GM10847 (cell line): ENCODE results near the gene LGALS3BP.

Experiments
- POLR2A ChIP-seq: IDR thresholded peaks from 2 replicates; pipeline ENCODE4 v1.6.1; 2011; ENCODE audit not compliant: insufficient read length; ENCODE audit errors: extremely low read depth

LGALS3BP gene

DNA sequence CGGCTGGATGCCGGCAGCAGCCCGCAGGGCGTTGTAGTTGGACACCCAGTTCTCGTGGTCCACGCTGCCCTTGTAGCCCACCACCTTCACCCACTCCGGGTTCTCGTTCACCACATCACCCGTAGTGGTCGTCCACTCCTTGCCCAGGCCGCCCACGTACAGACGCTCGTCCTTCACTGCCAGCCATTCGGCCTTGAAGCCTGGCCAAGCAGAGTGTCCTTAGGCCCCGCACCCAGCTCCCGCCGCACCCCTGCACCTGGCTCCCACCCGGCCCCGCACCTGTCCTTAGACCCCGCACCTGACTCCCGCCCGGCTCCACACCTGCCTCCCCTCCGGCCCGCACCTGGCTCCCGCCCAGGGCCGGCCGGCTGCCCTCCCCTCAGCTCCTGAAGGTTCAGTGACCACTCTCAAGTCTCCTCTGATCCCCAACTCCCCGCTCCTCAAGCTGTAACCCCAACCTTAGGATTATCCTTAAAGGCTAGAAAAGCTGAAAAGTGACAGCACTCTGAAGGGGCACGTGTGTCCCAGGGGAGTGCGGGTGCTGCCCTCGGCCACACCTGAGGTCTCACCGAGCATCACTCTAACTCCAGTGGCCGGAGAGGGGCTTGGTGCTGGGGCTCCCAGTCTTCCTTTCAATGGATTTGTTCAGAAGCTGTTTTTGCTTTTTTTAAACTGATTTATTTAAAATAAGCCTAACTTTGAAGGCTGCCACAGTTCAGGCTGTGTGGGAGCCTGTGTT is 15.5 kb upstream of the LGALS3BP start:
- TF ChIP-seq POLR2A, result no peak

DNA sequence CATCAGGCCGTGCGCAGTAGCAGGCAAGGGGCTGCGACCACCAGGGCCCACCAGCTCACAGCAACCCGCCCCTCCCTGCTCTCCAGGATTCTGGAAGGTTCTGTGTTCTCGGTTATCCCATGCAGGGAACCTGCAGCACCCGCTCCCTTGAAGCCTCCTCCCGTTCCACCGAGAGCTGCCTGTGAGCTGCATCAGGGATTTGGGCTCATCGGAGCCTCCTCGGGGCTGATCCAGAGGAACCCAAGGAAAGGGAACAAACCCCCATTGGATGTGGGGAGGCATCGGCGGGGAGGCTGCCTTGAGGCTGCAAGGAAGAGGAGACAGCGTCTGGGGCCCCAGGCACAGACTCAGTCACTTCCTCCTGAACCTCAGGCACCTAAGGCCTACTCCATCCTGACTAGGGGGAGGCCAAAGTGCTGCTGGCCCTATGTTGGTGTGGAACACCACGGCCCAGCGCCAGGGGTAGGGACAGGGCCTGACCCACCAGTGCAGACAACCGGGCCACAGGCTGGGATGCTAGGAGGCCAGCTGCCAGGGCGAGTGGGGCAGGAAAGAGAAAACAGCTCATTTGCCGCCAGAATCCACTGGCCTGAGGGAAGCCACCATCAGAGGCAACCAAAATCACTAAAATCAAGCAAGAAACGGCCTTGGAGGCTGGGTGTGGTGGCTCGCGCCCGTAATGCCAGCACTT is 14.4 kb upstream of the LGALS3BP start:
- TF ChIP-seq POLR2A, result no peak

DNA sequence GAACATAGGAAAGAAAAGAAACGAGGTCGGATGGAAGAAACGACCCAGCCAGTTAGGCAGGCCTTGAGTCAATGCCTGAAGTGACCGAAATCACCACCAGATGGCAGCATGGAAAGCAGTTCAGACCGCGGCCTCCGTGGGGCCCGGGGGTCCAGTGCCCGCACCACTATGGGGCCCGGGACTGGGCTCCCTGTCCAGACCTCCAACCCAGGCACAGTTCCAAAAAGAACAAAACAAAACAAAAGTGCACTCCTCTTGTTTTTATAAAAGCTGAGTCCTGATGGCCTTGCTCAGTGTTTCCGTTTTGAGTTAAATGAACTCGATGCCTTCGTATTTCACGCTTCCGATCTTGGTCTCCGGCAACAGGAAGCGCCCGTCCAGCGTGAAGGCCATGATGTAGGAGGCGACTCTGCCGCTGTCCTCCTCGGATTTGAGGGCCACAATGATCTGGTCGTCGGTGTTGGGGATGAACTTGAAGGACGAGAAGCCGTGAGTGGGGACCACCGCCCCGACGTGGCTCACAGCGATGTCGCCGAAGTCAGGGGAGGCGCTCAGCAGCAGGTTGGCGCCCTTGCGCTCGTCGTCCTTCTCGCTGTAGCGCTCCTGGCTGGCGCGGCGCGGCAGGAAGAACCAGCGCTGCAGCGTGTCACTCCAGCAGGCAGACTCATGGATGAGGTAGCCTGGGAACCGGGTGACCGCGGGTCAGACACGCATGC is 13.7 kb upstream of the LGALS3BP start:
- no peak for TF ChIP-seq POLR2A

DNA sequence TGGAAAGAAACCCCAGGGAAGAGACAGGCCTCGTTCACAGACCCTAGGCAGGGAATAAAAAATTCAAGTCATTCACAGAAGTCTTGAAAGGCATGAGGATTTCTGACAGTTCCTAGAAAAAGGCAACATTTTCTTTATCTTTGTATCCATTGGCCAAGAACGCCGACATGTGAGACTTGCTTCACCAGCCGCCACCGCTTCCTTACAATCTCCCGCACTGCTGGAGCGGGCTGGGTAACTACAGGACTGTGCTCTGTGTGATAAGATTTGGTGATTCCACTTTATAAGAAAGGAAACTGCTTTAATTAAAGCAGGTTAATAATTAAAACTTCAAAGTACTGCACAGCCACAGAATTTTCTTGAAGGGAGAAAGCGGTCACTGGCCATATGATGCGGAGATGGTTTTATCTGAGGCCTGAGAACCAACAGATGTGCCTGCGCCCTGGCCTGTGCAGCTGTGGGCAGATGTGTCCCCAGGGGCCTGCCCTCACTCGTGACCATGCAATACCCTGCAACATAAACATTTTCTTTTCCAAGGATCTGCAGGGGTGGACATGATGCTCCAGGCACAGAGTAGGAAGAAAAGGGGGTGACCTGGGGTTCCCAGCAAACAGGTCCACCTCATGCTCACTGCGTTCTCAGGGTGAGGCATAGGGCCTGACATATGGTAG is 13.0 kb upstream of the LGALS3BP start:
- no peak for TF ChIP-seq POLR2A

DNA sequence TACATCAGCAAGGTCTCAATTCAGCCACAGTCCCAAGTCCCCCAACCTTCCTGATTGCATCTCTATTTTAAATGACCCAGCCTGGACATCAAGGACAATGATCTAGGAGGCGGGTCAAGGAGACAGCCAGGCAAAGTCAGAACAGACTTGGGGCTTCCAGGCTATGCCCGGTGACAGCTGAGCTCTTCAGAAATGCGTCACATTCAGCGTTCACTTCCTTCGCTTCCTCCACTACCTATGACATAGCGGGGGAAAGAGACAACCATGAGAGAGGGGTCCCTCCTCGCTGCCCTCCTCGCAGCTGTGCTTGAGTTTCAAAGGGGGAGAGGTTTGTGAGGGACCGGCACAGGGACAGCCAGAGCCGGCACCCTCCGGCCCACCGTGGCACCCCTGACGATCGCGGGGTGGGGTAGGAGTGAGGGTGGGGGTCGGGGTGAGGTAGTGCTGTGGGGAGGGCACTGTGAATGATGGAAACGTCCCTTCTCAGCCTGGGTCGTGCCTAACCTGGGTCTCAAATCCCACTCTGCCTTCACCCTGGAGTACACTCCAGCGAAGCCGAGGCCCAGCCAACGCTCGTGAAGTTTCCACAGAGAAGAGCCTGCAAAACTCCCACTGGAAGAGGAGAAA is 12.3 kb upstream of the LGALS3BP start:
- no peak for TF ChIP-seq POLR2A

DNA sequence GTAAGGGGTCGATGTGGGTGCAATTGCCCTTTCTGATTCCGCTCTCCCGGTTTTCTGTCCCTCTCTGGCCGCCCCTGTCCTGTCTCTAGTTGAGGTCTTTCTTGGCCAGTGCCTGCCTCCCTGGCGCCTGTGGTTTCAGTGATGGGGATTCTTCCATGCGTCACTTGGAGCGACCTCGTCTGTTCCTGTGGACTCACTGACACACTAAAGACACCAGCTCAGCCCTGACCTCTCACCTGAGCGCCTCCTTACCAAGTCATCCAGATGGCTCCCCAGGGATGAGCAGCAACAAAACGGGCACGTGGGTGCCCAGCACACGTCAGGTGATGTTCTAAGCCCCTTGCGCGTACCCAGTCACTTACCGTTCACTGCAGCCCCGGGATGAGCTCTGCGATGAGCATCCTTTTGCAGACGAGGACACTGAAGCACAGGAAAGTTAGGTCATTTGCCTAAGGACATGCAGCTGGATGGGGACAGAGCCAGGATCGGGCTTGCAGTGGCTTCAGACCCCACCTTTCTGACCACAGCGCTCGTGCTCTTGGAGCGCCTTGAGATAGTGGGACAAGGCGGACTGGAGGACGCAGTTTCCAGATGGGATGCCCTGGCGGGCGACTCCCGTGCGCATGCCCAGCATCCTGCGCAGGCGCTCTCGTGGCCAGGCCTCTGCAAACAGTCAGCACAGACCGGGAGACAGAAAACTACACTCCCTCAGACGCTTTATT is 11.5 kb upstream of the LGALS3BP start:
- no peak for TF ChIP-seq POLR2A

DNA sequence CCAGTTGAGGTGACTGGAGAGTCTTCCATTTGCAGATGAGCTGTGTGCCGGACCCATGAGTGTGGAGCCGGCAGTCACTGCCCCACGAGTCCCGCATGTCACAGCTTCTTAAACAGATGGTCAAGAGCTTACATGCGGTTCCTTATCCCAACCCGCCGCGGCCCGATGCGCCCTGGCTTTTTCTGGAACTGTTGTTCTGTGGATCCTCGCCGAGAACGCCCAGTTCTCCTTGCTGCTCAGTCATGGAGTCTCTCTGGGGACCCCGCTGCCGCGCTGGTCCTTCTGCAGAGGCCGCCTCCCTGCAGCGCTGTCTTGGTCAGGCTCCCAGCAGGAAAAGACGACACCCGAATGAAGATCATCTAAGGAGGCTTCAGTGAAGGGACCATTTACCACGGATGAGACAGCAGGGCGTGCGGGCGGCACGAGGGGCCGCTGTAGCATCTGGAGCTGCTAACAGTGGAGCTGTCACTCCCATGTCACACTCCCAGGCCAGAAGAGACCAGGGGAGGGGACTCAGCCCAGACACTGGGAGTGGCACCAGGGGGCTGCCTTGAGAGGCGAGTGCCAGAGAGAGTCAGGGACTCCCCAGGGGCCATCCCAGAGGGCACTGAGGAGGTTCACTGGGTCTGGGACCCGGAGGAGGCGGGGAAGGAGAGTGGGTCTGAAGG is 10.8 kb upstream of the LGALS3BP start:
- TF ChIP-seq POLR2A, result no peak

DNA sequence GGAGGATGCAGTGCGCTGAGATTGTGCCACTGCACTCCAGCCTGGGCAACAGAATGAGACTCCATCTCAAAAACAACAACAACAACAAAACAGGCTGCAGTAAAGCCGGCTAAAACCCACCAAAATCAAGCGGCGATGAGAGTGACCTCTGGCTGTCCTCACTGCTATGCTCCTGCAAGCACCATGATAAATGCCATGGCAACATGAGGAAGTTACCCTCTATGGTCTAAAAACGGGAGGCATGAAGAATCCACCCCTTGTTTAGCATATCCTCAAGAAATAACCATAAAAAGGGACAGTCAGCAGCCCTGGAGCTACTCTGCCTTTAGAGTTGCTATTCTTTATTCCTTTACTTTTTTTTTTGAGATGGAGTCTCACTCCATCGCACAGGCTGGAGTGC is 8.4 kb upstream of the LGALS3BP start:
- TF ChIP-seq POLR2A, result no peak

DNA sequence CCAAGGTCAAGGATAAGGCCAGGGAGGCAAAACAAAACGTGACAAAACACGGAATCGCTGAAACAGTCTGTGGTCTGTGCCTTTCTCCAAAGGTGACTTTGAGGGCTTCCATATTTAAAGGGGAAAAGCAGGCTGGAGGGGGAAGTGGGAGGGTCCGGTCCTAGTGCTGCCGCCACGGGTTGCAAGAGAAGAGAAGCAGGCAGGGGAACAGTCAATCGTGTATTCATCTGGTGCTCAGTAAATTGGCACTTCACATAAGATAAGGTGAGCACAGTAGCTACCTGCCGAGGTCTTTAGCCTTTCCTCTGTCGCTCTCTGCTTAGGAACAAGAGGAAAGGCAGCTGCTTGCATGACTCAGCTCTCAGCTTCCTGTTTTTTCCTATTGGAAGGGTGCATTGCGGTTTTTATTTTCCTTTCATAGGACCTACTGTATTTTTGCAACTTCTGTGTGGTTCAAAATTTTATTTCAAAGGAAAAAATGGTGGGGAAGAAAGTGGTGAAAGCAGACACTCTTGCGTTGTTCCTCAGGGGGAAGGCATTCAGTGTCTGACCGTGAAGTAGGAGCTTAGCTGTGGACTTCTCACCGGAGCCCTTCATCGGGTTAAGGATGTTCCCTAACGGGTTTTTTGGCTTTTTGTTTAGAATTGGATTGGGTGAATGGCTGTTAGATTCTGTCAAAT is 7.1 kb upstream of the LGALS3BP start:
- no peak for TF ChIP-seq POLR2A

DNA sequence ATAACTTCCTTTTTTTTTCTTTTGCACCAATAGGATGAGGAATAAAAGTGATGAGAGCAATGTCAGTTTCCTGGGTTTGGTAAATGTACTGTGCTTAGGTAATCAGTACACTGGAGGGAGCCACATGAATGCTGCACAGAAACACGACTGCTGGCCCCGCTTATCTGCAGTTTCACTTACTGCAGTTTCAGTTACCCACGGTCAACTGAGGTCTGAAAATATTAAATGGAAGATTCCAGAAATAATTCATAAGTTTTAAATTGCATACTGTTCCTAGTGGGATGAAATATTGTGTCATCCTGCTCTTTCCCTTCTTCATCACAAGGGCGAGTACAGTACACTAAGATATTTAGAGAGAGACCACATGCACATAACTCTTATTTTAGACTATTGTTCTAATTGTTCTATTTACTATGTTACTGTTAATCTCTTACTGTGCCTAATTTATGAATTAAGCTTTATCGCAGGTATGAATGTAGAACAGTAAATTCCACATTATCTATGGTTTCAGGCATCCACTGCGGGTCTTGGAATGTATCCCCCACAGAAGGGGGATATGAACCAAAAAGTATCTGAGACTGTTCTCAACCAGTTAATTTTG is 6.4 kb upstream of the LGALS3BP start:
- no peak for TF ChIP-seq POLR2A

DNA sequence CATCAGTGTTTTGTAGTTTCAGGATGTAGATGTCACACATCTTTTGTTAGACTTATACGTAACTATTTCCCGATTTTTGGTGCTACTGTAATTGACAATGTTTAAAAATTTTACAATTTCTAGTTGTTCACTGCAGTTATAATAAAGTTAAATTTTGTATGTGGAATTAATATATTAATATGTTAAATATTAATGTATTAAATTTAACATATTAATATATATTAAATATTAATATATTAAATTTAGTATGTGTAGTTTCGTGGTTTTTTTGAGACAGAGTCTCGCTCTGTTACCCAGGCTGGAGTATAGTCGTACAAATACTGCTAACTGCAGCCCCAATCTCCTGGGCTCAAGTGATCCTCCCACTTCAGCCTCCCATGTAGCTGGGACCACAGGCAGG is 5.7 kb upstream of the LGALS3BP start:
- TF ChIP-seq POLR2A, result no peak

DNA sequence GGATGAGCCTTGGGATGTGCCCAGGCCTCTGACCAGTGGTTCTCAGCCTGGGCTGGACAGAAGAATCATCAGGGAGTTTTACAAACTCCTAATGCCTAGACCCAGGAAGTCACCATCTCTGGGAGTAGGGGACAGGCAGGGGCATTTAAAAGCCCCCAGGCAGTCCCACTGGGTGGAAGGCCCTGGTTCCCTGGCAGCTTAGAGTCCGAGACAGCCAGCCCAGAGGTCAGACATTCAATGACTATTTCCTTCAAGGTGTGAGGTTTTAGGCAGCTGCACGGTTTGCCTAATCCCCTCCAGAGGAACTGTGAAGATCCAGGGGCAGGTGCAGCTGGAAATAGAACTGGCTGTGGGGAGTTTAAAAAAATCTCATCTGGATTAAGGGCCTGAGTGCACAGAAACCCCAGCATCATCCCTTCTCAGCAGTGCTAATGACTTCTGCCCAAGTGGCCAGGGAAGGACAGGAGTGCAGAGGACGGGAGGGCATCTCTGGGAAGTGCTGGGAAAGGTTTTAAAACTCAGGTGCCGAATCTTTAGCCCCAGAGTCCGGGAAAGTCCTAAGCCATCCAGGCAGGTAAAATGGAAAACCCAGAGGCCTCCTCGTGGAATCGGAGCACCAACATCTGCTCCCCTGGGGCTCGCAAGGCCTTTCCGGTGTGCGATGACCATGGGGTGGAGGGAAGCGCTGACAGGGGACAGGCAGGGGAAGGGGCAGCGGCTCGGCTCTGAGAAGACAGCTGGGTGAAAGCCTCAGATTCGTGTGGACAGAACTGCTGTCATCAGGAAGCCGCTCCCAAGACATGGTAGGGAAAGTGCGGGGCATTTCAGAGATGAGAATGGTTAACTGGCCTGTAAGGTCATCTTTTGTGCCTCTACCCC is 1.5 kb upstream of the LGALS3BP start:
- no peak for TF ChIP-seq POLR2A
